Stimulated activated CD8-positive, alpha-beta memory T cell treated with anti-CD3 and anti-CD28 coated beads, Interleukin-15, amount 100 ng/mL, for 24 hours (primary cell): Measurements from ENCODE around the gene PMM1.
"Not testable (repeated sequence)": the region's sequence is repeated elsewhere in the genome, so short reads cannot be mapped to it uniquely, and the experiment has no call there.

Experiments
- DNase-seq: peaks from one replicate; pipeline ENCODE4 v3.0.0-alpha.2; 2020; ENCODE audit warnings: low read depth

Gene PMM1

DNA sequence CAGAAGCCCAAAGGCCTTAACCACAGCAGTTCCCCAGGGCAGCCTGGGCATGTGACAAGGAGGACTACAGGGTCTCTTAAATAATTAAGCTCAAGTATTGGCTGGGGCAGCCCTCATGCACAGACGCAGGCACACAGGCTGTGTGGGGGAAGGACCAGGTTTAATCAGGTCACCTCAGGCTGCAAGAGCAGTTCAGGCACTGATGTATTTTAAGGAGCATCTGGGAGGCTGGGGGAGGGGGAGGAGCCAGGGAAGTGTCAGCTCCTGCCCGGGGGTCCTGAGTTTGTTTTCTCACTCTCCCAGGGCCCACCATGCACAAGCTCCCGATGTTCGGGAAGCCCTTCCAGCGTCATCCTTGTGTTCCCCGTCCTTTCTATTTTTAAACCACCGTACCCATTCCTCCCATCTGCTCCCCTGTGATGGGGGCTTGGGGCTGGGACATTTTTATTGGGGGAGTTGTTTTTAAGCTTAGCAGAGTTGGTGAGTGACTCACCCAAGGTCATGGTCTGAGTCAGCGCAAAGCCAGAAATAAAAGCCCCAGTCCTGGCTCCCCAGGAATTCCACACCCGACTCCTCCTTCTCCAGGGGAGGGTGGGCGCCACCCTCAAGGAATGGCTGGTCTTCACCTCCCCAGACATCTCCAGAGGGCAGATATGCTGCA lies 26.5 kb downstream of the PMM1 start:
- DNase-seq, result no peak

DNA sequence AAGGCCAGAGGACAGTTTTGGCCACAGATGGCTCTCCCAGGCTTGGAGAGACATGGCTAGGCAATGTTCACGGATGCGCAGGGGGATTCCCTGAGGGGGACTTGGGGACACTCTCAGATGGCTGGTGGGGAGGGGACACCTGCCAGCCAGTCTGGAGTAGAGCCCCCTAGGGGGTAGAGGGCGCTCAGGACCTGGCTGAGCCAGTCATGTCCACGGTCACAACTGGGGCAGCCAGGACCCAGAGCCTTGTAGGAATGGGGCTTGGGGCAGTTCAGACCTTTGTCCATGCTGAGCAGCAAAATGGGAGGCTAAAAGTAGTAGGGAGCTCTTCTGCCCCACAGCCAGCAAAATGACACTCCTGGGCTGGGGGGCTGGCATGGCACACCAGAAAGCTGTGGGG lies 27.2 kb downstream of the PMM1 start:
- no peak for DNase-seq

DNA sequence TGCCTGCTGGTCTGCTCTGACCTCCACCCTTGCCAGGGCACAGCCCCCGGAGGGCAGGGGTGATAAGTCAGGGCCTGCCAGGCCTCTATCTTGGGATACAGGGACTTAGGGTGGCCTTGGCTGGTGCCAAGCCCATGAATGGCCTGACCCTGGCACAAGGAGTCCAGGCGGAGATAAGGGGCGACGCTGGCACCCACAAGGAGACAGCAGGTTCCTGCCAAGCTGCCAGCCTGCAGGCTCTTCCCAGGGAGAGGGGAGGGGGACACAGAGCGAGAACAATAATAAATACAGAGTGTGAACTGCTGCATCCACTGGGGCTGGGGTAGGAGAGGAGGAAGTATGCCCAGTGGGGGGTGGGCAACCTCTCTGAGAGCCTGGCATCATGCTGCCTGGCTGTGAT lies 27.9 kb downstream of the PMM1 start:
- DNase-seq, result no peak

DNA sequence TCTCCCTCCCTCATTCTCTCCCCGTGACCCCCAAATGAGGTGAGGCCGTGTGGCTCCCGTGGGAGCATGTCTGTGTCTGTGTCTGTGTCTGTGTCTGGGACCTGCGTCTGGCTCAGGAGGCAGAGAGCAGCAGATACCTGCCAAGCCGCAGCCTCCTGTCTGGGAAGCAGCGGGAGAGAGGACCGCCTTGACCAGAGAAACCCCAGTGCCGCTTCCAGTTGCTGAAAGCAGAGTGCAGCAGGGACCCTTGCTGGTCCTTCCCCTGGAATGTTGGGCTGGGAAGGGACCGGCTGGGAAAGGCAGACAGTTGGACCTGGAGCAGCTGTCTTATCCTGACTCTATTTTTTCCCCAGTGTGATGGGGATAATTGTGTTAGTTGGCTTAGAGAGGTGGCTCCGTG lies 28.3 kb downstream of the PMM1 start:
- DNase-seq, result no peak

DNA sequence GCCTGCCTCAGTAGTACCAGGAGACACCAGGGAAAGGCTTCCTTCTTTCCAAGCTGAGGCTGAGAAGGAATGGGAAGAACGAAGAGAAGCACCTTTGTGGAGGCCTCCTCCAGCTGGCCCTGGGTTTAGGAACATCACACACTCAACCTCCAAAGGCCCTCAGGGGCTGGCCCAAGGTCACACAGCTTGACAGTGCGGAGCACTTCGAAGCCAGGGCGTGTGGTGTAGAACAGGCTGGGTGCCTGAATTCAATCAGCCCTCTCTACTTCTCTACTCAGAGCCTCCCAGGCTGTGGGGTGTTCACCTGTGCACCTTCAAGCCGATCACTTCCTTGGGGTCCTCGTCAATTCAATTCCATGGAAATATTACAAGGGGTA lies 29.6 kb downstream of the PMM1 start:
- DNase-seq, result no peak

DNA sequence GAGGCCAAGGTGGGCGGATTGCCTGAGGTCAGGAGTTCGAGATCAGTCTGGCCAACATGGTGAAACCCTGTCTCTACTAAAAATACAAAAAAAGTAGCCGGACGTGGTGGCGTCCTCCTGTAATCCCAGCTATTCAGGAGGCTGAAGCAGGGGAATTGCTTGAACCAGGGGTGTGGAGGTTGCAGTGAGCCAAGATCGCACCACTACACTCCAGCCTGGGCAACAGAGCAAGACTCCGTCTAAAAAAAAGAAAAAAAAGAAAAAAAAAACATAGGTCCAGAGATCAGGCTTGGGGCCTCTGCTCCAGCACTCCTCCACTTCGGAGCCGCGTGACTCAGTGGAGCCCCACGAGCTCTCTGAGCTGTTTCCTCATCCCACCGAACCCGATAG lies 31.4 kb downstream of the PMM1 start:
- not testable (repeated sequence) for DNase-seq

DNA sequence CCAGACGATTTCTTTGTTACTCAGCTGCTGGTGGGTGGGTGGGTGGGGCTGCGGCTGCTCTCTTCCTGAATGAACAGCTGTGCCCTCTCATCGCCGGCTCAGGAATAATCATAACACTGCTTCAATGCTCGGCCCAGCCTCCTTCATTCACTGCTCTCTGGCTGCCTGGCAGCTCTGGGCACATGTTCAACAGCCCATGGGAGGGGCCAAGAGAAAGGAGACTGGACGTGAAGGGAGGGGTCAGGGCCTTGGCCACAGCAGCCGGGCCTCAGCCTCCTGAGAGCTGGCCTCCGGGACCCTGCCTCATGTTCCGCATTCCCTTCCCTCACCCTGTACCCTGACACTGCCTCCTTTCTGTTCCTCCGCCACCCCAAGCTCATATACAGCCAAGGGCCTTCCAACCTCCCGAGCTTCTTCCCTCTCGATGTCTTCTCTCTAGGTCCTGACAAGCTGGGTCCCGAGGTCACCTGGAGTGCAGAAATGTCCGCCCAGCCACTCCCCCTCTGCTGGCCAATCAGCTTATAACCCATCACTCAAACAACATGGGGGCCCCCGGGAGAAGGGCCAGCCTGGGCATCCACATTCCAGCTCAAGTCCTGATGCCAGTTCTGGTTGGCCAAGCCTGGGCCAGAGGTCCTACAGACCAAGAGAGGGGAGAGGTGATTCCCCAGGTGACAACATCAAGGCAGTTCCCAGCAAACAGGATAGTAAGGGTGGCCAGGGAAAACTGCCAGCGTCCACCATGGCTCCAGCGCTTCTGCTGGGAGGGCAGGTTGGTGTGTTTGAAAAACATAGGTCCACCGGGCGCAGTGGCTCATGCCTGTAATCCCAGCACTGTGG lies 32.0 kb downstream of the PMM1 start:
- no peak for DNase-seq

DNA sequence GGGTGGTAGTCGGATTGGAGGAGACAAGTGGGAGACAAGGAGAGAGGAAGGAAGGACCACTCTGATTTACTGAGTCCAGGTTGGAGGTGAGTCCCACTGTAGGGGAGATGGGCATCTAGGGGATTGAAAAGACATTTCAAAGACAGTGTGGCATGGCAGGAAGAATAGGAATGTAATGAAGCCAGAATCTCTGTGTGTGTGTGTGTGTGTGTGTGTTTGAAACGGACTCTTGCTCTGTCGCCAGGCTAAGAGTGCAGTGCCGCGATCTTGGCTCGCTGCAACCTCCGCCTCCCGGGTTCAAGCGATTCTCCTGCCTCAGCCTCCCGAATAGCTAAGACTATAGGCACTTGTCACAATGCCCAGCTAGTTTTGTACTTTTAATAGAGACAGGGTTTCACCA lies 33.1 kb downstream of the PMM1 start:
- no peak for DNase-seq

DNA sequence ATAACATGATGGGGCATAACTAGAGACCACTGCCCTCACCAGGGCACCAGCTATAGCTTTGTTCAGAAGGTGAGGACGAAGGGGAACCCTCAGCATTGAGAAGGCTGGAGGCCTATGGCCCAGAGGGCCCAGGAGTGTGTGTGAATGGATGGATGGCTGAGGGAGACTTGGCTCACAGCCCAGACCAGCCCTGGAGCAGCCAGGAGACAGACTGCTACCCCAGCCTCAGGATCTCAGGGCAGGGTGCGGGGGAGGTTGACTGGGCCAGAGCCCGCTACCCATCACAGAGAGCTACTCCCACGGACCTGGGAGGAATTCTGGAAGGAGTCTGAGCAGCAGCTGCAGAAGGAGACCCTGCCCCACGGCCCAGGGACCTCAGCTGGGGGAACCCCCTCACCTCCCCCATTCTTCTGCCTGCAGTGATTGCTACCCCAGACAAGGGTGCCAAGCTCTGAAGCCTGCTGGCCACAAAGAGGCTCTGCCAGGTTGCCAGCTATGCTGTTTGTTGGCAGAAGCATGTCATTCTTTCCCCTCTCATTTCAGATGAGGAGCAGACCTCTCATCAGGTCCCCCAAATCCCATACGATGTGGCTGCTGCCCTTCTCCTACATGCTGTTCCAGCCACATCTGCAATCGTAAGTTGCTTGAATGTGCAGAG lies 34.2 kb downstream of the PMM1 start:
- no peak for DNase-seq

DNA sequence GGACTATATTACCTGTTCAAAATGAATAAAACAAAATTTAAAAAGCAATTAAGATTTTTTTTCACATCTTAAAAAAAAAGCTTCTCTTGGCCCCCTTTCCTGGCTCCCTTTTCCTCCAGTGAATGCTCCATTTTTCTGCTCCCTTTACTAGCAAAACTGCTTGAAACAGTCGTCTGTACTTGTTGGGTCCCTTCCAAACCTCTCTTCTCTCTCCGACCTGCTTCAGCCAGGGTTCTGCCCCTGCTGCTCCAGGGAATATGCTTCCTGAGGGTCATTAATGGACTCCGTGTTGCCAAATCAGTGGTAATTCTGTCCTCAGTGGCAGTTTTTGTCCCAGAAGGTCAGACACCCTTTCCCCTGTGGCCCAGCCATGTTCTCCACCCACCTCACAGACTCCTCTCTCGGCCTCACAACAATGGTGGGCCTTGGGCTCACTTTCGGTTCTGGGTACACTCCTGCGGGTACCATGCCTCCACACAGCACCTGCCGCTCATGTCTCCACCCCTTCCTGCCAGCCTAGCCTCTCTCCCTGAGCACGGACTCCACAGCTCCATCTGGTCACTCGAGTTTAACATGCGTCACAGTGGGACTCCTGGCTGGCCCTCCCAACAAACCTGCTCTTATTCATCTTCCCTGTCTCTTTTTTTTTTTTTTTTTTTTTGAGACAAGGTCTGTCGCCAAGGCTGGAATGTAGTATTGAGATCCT lies 37.6 kb downstream of the PMM1 start:
- no peak for DNase-seq

DNA sequence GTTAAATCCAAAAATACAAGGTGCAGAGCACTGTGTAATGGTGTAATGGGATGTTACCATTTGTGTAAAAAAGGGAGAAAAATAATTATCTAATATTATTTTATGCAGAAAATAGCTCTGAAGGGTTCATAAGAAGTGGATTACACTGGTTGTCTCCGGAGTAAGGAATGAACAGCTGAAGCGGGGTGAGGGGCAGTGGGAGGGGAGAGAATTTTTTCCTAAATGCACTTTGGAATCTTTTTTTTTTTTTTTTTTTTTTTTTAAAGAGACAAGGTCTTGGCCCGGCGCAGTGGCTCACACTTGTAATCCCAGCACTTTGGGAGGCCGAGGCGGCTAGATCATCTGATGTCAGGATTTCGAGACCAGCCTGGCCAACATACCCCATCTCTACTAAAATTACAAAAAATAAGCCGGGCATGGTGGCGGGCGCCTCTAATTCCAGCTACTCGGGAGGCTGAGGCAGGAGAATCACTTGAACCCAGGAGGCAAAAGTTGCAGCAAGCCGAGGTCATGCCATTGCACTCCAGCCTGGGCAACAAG lies 38.6 kb downstream of the PMM1 start:
- DNase-seq, result no peak

DNA sequence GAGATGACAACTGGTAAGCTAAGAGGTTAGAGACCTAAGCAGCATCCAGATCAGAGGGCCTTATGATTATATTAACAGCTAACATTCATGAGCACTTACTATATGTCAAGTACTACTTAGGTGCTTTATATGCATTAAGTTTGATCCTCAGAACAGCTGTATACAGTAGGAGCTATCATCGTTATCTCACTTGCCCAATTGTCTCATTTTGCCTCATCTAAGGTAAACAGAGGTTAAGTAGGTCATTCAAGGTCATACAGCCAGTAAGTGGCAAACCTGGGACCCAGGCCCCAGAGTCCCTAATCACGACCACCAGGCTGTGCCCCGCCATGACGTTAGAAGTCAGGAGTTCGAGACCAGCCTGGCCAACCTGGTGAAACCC lies 40.8 kb downstream of the PMM1 start:
- no peak for DNase-seq

DNA sequence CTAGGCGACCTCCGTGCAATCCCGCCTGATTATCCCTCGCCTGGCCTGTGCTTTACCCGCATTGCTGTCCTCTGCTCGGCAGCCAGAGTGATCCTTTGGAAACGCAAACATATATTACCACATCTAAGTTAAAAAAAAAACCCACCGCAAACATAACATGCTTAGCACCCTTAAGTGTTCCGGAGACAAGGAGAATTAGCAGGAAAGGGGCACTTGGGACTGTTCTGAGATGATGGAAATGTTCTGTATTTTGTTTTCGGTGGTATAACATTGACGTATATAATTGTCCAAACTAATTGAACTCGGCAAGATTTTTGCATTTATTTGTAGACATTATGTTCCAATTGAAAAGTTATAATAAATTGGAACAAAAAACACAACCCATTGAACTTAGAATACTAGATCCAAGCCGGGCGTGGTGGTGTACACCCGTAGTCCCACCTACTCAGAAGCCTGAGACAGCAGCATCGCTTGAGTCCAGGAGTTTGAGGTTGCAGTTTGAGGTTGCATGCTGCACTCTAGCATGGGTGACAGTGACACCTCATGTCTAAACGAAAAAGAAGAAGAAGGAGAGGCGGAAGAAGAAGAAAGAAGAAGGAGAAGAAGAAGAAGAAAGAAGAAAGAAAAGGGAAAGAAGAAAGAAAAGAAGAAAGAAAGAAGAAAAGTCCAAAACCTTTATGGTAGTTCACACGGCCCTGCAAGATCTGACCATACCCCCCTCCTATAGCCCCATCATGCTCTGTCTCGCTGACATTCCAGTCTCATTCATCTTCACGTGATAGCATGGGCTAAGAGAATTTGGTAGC lies 44.8 kb downstream of the PMM1 start:
- no peak for DNase-seq

DNA sequence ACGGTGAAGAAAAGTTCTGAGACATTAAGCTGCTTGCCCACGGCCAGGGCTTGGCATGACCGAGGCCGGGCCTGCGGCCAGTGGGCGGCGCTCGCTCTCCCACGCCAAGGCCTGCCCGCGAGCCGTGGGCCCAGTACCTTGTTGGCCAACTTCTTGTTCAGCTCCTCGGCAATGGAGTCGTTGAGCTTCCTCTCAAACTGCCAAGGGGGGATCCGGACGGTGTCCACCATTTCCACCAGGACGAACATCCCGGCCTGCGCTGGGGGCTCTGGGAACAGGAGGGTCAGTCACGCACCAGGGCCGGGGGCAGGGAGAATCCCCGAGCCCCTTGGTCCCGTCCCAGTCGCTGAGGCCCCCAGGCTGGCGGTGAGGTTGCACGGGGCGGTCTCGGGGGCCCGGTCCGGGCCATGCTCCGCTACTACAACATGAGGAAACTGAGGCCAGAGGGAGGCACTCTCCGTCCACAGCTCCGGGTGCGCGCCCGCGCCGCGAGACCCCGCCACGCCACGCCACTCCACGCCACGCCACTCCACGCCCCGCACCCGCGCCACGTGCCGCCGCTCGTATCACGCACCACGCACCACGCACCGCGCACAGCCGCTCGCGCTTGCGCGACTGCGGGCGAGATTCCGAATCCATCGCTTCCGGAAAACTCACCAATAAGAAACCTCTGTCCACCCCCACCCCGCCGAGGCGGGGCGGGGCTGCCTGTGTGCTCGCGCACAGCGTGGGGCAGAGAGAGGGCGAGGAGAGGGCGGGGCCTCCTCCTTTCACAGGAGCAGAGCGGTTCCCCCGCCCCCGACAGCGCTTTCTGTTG lies 45.6 kb downstream of the PMM1 start, which contains the start of gene POLR3H:
TSS of gene POLR3H (minus strand) at position 617 of the 817 bp plus-strand sequence. CDS start at position 248, 369 bp downstream.
- DNase-seq, result peak; percentile 85

DNA sequence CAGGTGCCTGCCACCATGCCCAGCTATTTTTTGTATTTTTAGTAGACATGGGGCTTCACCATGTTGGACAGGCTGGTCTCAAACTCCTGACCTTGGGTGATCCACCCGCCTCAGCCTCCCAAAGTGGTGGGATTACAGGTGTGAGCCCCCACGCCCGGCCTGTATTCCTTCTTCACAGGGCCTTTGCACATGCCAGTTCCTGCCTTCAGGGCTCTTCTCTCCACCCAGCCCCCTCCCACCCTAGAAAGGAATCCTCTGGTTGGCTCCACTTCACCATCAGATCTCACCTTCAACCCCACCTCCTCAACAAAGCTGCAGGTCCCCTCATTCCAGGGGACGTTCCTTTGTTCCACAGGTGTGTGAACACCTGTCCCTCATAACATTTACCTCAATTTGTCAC lies 47.4 kb downstream of the PMM1 start:
- no peak for DNase-seq

DNA sequence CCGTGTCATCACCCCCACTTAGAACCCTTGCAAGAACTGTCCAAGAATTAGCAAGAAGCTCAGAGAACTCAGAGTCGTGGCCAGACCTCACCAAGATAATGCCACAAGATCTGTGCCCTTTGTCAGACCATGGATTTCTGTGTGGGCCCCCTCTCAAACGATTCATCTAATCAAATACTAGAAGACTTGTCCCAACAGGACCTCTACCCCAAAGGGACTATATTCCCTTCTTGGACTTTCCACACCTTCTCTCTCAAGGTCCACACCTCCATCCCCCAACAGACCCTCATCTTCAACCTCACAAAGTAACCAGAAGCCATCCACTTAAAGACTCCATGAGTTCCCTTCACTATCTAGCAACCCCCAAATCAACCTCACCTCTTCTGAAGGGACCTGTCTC lies 48.2 kb downstream of the PMM1 start:
- no peak for DNase-seq

DNA sequence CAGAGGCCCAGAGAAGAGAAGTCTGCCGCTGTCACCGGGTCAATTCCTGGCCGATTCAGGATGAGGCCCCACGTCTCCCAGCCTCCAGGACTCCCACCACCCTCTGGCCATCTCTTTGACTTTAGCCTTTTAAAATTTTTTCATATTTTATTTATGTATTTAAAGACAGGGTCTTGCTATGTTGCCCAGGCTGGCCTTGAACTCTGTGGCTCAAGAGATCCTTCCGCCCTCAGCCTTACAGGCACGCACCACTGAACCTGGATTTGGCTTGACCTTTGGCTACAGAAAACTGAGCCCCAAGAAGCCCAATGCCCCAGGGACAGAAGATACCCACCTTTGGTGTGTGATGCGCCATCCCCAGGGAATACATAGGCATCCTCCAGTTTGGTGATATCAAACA lies 49.3 kb downstream of the PMM1 start:
- no peak for DNase-seq

DNA sequence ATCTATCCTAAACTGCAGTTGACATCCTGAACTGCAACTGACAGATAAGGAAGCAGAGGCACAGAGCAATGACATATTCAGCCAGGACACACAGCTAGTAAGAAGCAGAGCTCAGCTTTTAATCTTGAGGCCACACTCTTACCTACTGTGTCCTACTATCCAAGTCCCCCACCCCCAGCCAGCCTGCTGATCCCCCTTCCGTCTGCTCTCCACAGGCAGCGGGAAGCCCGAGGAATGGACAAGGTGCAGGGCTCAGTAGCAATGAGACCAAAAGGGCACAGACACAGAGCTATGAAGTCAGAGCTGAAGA lies 49.7 kb downstream of the PMM1 start:
- no peak for DNase-seq

DNA sequence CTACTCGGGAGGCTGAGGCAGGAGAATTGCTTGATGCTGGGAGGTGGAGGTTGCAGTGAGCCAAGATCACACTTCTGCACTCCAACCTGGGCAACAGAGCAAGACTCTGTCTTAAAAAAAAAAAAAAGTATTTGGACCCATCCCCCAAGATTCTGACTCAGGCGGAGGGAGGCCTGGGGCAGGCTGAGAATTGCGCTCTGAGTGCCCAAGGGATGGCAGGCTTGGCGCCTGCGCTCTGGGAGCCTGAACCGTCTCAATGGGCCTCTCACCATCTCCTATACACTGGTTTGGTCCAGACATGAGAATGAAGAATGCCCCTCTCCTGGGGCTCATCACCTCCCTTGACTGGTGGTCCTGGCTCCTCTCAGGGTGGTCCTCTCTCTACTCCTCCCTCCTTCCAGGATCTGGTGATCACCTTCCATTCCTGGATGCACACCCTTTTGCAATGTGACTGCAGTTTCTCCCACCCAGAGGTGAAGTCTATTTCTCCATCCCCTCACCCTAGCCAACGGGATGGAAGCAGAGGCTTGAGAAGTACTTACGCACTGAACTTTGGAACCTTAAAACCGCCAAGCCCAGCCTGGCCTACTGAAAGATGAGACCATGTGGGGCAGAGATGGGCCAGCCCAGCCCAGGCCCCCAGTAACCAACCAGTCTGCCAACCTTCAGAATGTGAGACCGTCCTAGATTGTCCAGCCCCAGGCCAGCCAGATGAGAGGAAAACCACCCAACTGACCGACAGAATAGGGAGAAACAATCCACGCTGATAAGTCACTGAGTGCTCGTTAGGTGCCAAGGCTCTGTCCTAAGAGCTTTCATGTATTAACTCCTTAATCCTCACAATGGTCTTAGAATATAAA lies 50.3 kb downstream of the PMM1 start:
- no peak for DNase-seq

DNA sequence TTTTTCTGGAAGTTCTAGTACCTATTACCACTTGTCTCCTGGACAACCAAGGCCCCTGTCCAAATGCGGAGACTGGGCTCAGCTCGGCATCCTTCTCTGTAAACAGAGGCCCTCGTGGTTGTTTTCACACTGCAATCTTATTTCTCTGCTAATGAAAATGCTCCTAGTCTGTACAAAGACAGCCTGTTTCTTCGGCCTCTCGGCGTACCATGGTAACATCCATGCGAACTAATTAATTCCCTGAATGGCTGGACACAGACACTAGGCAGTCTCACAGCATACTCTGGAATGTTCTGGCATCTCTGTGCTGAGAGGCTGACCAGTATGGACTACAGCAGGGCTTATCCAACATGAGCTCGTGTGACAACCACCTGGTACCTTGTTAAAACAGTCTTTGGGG lies 51.1 kb downstream of the PMM1 start:
- DNase-seq, result no peak
